Panc1 (cell line): Measurements from ENCODE around the gene SST. TPM values are rescaled to one million over a fixed set of nuclear protein-coding genes. Genes with fewer than 3 reads are reported as not detected.

Experiments
- ATAC-seq: fragments of 200-7000 bp; cut with Tn5 transposase; 2 replicates; pipeline ENCODE4 v1.9.1; 2020; ENCODE audit warnings: mild to moderate bottlenecking, moderate library complexity
- BruUV-seq: library from RNA; stranded (reverse); fragments of 400-500 nt; replicated peaks from 2 replicates; lab custom pipeline; 2021; lab: Mats Ljungman, UMichigan
- CTCF ChIA-PET: fragments of 300-600 bp; sonication (Branson Sonifier 250); formaldehyde crosslinking; loops from one replicate; lab custom pipeline; 2022; ENCODE audit warnings: antibody characterized with exemption; lab: Charles Lee
- POLR2A ChIA-PET: fragments of 300-600 bp; sonication (Branson Sonifier 250); formaldehyde crosslinking; loops from one replicate; lab custom pipeline; 2022; ENCODE audit warnings: antibody characterized with exemption; lab: Charles Lee
- DNase-seq: peaks from one replicate; pipeline ENCODE4 v3.0.0-alpha.2; 2010; ENCODE audit warnings: low read depth, low spot score
- H3K27ac ChIP-seq: 2 replicates; pipeline ENCODE4 v1.5.1; 2011; ENCODE audit warnings: mild to moderate bottlenecking, low read length, inconsistent platforms
- H3K27me3 ChIP-seq: fragments of 200-500 bp; sonication (Bioruptor generic); 2 replicates; pipeline ENCODE4 v1.6.0; 2014; ENCODE audit warnings: low read length, inconsistent platforms; ENCODE audit not compliant: control insufficient read depth, insufficient read depth
- H3K36me3 ChIP-seq: fragments of 200-500 bp; sonication (Bioruptor generic); 2 replicates; pipeline ENCODE4 v1.5.1; 2014; ENCODE audit warnings: inconsistent platforms, mild to moderate bottlenecking, low read length, moderate library complexity; ENCODE audit not compliant: control insufficient read depth, insufficient read depth
- H3K4me1 ChIP-seq: 2 replicates; pipeline ENCODE4 v1.5.1; 2011; ENCODE audit warnings: inconsistent platforms, mild to moderate bottlenecking, low read length, moderate library complexity; ENCODE audit not compliant: control insufficient read depth, insufficient read depth
- H3K4me3 ChIP-seq, 2 experiments: 2 replicates each; pipeline ENCODE4 v1.5.1; 2011 to 2012; ENCODE audit warnings: low read depth in 2 of 2, low read length in 2 of 2, mild to moderate bottlenecking in 2 of 2, inconsistent platforms in 1 of 2, moderate library complexity in 1 of 2
- H3K9me3 ChIP-seq: fragments of 200-500 bp; sonication (Bioruptor generic); 2 replicates; pipeline ENCODE4 v1.5.1; 2014; ENCODE audit warnings: low read depth, mild to moderate bottlenecking, inconsistent platforms, low read length, moderate library complexity; ENCODE audit not compliant: control insufficient read depth, insufficient read depth
- POLR2AphosphoS5 ChIP-seq: IDR thresholded peaks from 2 replicates; pipeline ENCODE4 v1.6.1; 2012; ENCODE audit warnings: mild to moderate bottlenecking, low read depth, low read length, moderate library complexity
- SIN3A ChIP-seq: IDR thresholded peaks from 2 replicates; pipeline ENCODE4 v1.6.1; 2012; ENCODE audit warnings: low read depth, mild to moderate bottlenecking, low read length, moderate library complexity, borderline replicate concordance; ENCODE audit not compliant: insufficient read depth
- TCF7L2 ChIP-seq: IDR thresholded peaks from 2 replicates; pipeline ENCODE4 v1.6.1; 2011; ENCODE audit warnings: mild to moderate bottlenecking, low read depth, low read length, inconsistent platforms
- in situ Hi-C: cut with HindIII; loops from 2 replicates; pipeline ENCODE4 v1.10.0; 2016; ENCODE audit warnings: low sequenced_read_pairs, low pct_unique_long_range_greater_than_20kb
- intact Hi-C: fragments of 100-400 bp; cut with micrococcal nuclease; formaldehyde crosslinking; loops from one replicate; pipeline ENCODE4 v1.10.0; 2022; ENCODE audit not compliant: unreplicated experiment
- total RNA-seq: library from RNA; stranded (reverse); gene quantifications from one replicate; pipeline ENCODE4 v1.2.1, GENCODE V29; 2021; ENCODE audit not compliant: unreplicated experiment
- TF ChIP-seq, protein P1 (sequence below), 2 experiments: IDR thresholded peaks; 2 replicates each; pipeline ENCODE4 v1.6.1; 2011 to 2012; ENCODE audit warnings: low read depth in 2 of 2, control low read depth in 1 of 2, low read length in 1 of 2, mild to moderate bottlenecking in 1 of 2, moderate library complexity in 1 of 2; ENCODE audit not compliant: insufficient read depth in 1 of 2
- TF ChIP-seq, protein P2 (sequence below): fragments of 450-650 bp; IDR thresholded peaks from 2 replicates; pipeline ENCODE4 v1.5.1; 2017; ENCODE audit warnings: mild to moderate bottlenecking

SST gene
- total RNA-seq, 1 experiment from 2014 or later, result not detected

DNA sequence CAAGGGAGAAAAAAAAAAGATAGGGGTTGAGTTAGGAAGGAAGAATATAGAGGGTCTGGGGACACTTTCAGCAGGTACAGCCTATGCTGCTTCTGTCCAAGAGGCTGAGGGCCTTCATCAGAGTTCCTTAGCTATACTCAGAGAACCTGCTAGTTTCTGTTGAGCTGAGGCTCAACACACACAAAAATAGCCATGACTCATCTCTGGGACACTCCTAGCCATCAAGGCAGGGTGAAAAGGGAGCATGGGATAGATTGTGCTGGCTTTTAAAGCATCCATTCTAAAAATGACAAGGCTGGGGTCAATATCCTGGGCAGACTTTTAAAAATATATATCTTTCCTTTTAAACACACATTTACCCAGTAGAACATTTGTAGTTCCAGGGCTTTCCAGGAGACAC, 35.0 kb upstream of the SST start:
- ChIA-PET POLR2A (no interaction called here), CTCF (no interaction called here)
- no peaks in the 10 kb centered on the region for H3K4me1 ChIP-seq
- H3K4me3 ChIP-seq, result no peak overlapping the region
- in situ Hi-C loops, result no loop called here
- no peaks in the 10 kb centered on the region for H3K36me3 ChIP-seq
- BruUV-seq, result no TSS peak
- intact Hi-C loops, result no loop called here
- no peak overlapping the region for H3K27ac ChIP-seq
- ATAC-seq (no peak), DNase-seq (no peak)
- no peaks in the 10 kb centered on the region for H3K9me3 ChIP-seq
- no peak for TF ChIP-seq SIN3A
- no peak for TF ChIP-seq TCF7L2
- TF ChIP-seq, protein P1, sequence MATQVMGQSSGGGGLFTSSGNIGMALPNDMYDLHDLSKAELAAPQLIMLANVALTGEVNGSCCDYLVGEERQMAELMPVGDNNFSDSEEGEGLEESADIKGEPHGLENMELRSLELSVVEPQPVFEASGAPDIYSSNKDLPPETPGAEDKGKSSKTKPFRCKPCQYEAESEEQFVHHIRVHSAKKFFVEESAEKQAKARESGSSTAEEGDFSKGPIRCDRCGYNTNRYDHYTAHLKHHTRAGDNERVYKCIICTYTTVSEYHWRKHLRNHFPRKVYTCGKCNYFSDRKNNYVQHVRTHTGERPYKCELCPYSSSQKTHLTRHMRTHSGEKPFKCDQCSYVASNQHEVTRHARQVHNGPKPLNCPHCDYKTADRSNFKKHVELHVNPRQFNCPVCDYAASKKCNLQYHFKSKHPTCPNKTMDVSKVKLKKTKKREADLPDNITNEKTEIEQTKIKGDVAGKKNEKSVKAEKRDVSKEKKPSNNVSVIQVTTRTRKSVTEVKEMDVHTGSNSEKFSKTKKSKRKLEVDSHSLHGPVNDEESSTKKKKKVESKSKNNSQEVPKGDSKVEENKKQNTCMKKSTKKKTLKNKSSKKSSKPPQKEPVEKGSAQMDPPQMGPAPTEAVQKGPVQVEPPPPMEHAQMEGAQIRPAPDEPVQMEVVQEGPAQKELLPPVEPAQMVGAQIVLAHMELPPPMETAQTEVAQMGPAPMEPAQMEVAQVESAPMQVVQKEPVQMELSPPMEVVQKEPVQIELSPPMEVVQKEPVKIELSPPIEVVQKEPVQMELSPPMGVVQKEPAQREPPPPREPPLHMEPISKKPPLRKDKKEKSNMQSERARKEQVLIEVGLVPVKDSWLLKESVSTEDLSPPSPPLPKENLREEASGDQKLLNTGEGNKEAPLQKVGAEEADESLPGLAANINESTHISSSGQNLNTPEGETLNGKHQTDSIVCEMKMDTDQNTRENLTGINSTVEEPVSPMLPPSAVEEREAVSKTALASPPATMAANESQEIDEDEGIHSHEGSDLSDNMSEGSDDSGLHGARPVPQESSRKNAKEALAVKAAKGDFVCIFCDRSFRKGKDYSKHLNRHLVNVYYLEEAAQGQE (IDR thresholded peaks at IDR 0.05; ENCODE audit: insufficient read depth in 1 of 2, low read depth in 2 of 2, low read length in 1 of 2), result no peak
- TF ChIP-seq, protein P2, sequence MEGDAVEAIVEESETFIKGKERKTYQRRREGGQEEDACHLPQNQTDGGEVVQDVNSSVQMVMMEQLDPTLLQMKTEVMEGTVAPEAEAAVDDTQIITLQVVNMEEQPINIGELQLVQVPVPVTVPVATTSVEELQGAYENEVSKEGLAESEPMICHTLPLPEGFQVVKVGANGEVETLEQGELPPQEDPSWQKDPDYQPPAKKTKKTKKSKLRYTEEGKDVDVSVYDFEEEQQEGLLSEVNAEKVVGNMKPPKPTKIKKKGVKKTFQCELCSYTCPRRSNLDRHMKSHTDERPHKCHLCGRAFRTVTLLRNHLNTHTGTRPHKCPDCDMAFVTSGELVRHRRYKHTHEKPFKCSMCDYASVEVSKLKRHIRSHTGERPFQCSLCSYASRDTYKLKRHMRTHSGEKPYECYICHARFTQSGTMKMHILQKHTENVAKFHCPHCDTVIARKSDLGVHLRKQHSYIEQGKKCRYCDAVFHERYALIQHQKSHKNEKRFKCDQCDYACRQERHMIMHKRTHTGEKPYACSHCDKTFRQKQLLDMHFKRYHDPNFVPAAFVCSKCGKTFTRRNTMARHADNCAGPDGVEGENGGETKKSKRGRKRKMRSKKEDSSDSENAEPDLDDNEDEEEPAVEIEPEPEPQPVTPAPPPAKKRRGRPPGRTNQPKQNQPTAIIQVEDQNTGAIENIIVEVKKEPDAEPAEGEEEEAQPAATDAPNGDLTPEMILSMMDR, result no peak
- TF ChIP-seq POLR2AphosphoS5, result no peak
- no peaks in the 10 kb centered on the region; the same call in 1 of the 2 replicates for H3K27me3 ChIP-seq

DNA sequence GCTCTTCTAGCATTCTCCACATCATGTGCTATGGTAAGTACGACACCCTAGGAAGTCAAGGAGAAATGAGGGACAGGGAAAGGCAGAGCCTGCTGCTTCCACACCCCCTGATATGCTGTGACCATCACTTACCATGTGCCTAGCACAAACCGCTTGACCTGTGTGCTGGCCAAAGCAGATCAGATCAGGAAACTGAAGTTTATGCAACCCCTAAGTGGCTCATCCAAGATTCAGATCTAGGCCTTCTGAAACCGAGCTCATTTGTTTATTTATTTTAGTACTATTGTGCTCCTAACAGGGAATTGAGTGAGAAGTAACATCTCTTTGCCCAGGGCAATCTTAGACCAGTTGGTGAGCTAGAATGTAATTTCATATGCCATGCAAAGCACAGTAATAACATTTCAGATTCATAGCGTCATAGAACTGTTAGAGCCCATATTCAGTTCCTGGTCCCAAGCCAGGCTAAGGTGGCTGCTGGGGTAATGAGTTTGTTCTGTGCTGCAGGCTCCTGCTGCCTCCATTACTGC, 32.4 kb upstream of the SST start, which contains the start of gene RTP2:
TSS of gene RTP2 (minus strand) at position 51 of the 527 bp plus-strand sequence. CDS start 429 bp downstream, outside the sequence.
- TF ChIP-seq TCF7L2 (no peak), SIN3A (no peak), POLR2AphosphoS5 (no peak)
- TF ChIP-seq, protein P1 (IDR thresholded peaks at IDR 0.05; ENCODE audit: insufficient read depth in 1 of 2, low read depth in 2 of 2, low read length in 1 of 2), result no peak
- TF ChIP-seq, protein P2, result no peak
- in situ Hi-C loops, result no loop called here
- intact Hi-C loops, result no loop called here
- no peak for ATAC-seq
- no peaks in the 10 kb centered on the region; the same call in none of the 2 replicates for H3K27me3 ChIP-seq
- POLR2A ChIA-PET, result interaction anchor here (0.6 kb wide), 1 partner anchor 1133 kb away, joined by 4 read pairs; no protein-coding TSS in a partner anchor
- CTCF ChIA-PET, result interaction anchor here (0.6 to 0.9 kb wide), 2 partner anchors 23 to 385 kb away, joined by 4 read pairs; no protein-coding TSS in a partner anchor
- BruUV-seq, result no TSS peak
- H3K9me3 ChIP-seq, result no peaks in the 10 kb centered on the region
- H3K4me1 ChIP-seq, result no peaks in the 10 kb centered on the region
- H3K36me3 ChIP-seq, result no peaks in the 10 kb centered on the region
- no peak within 1 kb of the TSS for H3K27ac ChIP-seq
- no peak for DNase-seq
- H3K4me3 ChIP-seq, result no peak within 1 kb of the TSS
